Thoracic aorta (tissue), 2 donors: ENCODE data around the gene LACTB. TPM values are rescaled to one million over a fixed set of nuclear protein-coding genes. Genes with fewer than 3 reads are reported as not detected.

ENCODE experiments used
- ATAC-seq: fragments of 150-250 bp; one replicate; pipeline ENCODE4 v1.8.0; 2017; ENCODE audit warnings: low read depth; ENCODE audit not compliant: insufficient number of reproducible peaks, low FRiP score
- DNase-seq: peaks from one replicate; pipeline ENCODE4 v3.0.0-alpha.2; 2020; ENCODE audit warnings: low spot score
- H3K27ac ChIP-seq, 2 donors: fragments of 200-600 bp; sonication (generic); 1 replicate in 1 of 2; 2 replicates in 1 of 2; pipeline ENCODE4 v1.5.1; 2016; ENCODE audit warnings: mild to moderate bottlenecking in 2 of 2, moderate library complexity in 2 of 2
- H3K27me3 ChIP-seq: fragments of 200-600 bp; sonication (generic); replicated peaks from 2 replicates; pipeline ENCODE4 v1.6.0; 2016; ENCODE audit warnings: mild to moderate bottlenecking; ENCODE audit not compliant: insufficient read depth
- H3K36me3 ChIP-seq: fragments of 200-600 bp; sonication (generic); one replicate; pipeline ENCODE4 v1.5.1; 2016
- H3K4me1 ChIP-seq, 2 donors: fragments of 200-600 bp; sonication (generic); 1 replicate in 1 of 2; 2 replicates in 1 of 2; pipeline versions ENCODE4 v1.5.1 to v1.6.0; 2016; ENCODE audit warnings: low read depth in 2 of 2, mild to moderate bottlenecking in 1 of 2; ENCODE audit not compliant: control insufficient read depth in 1 of 2
- H3K4me3 ChIP-seq: fragments of 200-600 bp; sonication (generic); 2 replicates; pipeline ENCODE4 v1.5.1; 2016; ENCODE audit warnings: mild to moderate bottlenecking
- H3K9me3 ChIP-seq: fragments of 200-600 bp; sonication (generic); 2 replicates; pipeline ENCODE4 v1.5.1; 2016
- total RNA-seq, 2 donors: library from RNA; depleted of rRNA; stranded (reverse); fragments of >200 nt; gene quantifications; one replicate each; pipeline versions ENCODE4 v1.1.0 to v1.2.3, GENCODE V29; 2016
- TF ChIP-seq, protein P1 (sequence below): fragments of 200-600 bp; sonication (generic); IDR thresholded peaks from one replicate; pipeline ENCODE4 v1.5.1; 2019; ENCODE audit warnings: antibody characterized with exemption

Gene LACTB
- total RNA-seq, 2 donors from 2014 or later: 11.6 to 22.4 TPM

DNA sequence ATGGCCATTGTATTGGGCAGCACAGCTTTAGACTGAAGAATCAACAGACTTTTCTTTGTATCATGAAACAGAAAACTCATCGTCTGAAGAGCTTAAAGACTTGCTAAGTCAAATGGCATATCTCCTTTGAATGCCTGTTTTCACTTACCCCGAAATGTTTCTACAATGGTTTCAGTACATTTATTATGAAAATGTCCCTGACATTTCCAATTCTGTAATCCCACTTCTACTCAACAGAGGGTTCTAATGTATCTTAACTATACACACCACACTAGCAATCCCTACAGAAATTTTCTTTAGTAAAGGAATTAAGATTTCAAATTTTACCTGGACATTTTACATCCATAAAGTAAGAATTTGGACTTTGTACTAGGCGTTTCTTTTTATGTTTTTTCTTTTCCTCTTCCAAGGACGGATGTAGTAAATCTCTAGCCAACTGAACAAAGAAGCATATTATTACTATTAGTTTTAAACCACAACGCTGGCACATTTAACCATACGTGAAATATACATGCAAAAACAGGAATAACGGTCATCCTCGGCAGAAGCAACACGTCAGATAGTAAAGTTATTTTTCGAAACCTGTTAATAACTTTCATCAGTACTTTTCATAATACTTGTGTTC, 34.5 kb downstream of the LACTB start:
- Histone ChIP-seq H3K4me3 (peak overlapping the region; percentile 88), H3K9me3 (no peaks in the 10 kb centered on the region), H3K4me1 (peaks cover 17 to 27% of the 10 kb centered on the region in 2 donors), H3K27me3 (no peaks in the 10 kb centered on the region), H3K36me3 (peaks cover 18% of the 10 kb centered on the region), H3K27ac (peak overlapping the region; percentile 93 to 96)
- DNase-seq: no peak
- TF ChIP-seq, protein P1, sequence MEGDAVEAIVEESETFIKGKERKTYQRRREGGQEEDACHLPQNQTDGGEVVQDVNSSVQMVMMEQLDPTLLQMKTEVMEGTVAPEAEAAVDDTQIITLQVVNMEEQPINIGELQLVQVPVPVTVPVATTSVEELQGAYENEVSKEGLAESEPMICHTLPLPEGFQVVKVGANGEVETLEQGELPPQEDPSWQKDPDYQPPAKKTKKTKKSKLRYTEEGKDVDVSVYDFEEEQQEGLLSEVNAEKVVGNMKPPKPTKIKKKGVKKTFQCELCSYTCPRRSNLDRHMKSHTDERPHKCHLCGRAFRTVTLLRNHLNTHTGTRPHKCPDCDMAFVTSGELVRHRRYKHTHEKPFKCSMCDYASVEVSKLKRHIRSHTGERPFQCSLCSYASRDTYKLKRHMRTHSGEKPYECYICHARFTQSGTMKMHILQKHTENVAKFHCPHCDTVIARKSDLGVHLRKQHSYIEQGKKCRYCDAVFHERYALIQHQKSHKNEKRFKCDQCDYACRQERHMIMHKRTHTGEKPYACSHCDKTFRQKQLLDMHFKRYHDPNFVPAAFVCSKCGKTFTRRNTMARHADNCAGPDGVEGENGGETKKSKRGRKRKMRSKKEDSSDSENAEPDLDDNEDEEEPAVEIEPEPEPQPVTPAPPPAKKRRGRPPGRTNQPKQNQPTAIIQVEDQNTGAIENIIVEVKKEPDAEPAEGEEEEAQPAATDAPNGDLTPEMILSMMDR: no peak
- no peak for ATAC-seq

- H3K36me3 ChIP-seq: peaks cover 13% of the 10 kb centered on the region
- peaks cover 17 to 27% of the 10 kb centered on the region in 2 donors for H3K4me1 ChIP-seq
- H3K27me3 ChIP-seq: no peaks in the 10 kb centered on the region
- ATAC-seq (peak; percentile 48), DNase-seq (no peak)
- H3K27ac ChIP-seq: peak overlapping the region; percentile 93 to 96
- TF ChIP-seq, protein P1: no peak
- H3K4me3 ChIP-seq: peak overlapping the region; percentile 88
- H3K9me3 ChIP-seq: no peaks in the 10 kb centered on the region
These were observed 35.1 kb downstream of the LACTB start for GRCh38 chr15:63156755-63157117.

DNA sequence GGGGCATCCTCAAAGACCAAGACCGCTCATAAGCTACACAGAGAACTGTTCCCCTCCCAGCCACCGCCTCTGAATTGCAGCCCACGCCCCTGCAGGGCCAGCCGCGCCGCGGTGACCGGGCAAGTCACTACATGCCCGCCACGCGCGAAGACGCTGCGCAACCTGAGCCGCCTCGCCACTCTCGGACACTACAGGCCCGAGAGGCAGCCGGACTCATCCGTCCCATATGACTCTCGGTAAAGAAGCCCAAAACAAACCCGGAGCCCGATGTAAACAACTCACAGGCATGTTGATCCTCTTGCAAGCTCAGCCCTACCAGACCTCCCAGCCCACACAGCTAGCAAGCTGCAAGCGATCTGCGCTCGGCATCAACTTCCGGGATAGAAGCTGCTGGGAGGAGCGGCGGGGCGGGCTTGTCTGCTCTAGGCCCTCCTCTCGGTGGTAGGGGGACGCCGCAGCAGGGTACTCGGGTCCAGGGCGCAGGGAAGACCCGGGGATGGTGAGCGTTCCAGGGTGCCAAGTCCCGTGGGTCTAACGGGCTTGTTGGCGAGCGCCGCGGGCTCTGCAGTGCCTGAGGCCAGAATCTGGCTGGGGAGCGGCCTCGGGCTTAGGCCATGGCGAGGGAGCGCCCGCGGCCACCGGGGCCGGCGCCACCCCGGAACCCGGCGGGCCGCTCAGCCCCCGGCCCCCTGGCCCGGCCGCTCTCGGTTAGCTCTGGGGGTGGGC, 35.6 kb downstream of the LACTB start, which contains the start of gene RPS27L:
RPS27L (minus strand) TSS at position 360 of the 726 bp plus-strand sequence; CDS start at position 288, 72 bp downstream.
- H3K36me3 ChIP-seq: peaks cover 10% of the 10 kb centered on the region
- H3K9me3 ChIP-seq: no peaks in the 10 kb centered on the region
- ATAC-seq (peak; percentile 80), DNase-seq (peak; percentile 65)
- no peaks in the 10 kb centered on the region for H3K27me3 ChIP-seq
- H3K27ac ChIP-seq: peak within 1 kb of the TSS; percentile 93 to 96
- TF ChIP-seq, protein P1: no peak
- peak within 1 kb of the TSS; percentile 88 for H3K4me3 ChIP-seq
- H3K4me1 ChIP-seq: peaks cover 17 to 27% of the 10 kb centered on the region in 2 donors

- DNase-seq (peak; percentile 49), ATAC-seq (peak; percentile 31)
- H3K27ac ChIP-seq: peak overlapping the region; percentile 93 to 96
These were observed 36.3 kb downstream of the LACTB start for GRCh38 chr15:63157891-63158431.

More at GRCh38 chr15:63157891-63158431, 36.3 kb downstream of the LACTB start:
- no peaks in the 10 kb centered on the region for H3K27me3 ChIP-seq
- TF ChIP-seq, protein P1: no peak
- H3K36me3 ChIP-seq: peaks cover 5% of the 10 kb centered on the region
- H3K4me1 ChIP-seq: peaks cover 17 to 27% of the 10 kb centered on the region in 2 donors
- H3K9me3 ChIP-seq: no peaks in the 10 kb centered on the region
- peak overlapping the region; percentile 88 for H3K4me3 ChIP-seq
